A673 (cell line): ENCODE measurements around the gene RPH3AL.

Source experiments
- EZH2 ChIP-seq: fragments of 200-600 bp; sonication (generic); IDR thresholded peaks from 2 replicates; pipeline ENCODE4 v1.6.1; 2017; ENCODE audit warnings: borderline replicate concordance, low read depth, mild to moderate bottlenecking, mixed read lengths, antibody characterized with exemption, low read length; ENCODE audit not compliant: poor library complexity, severe bottlenecking
- TF ChIP-seq, protein P1 (sequence below): fragments of 300-800, 200-600 bp; sonication (generic); conservative IDR thresholded peaks from 2 replicates; pipeline ENCODE4 v1.5.1; 2017; ENCODE audit warnings: low read depth, mild to moderate bottlenecking, antibody characterized with exemption, low read length, moderate library complexity, mixed read lengths

DNA sequence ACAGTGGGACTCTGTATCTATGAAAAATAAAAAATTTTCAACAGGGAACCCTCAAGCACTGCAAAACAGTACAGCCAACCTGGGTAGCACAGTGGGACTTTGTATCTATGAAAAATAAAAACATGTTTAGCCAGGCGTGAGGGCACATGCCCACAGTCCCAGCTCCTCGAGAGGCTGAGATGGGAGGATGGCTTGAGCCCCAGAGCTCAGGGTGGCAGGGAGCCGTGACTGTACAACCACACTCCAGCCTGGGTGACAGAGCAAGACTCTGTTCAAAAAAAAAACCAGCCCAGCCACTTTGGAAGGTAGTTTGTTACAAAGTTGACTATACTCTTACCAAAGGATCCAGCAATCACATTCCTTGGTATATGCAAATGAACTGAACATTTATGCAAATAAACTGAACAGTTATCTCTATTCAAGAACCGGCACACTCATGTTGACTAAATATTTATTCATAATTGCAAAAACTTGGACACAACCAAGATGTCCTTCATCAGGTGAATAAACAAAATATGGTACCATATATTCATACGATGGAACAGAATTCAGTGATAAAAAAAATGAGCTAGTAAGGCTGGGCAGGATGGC lies 5.2 kb downstream of the RPH3AL start:
- TF ChIP-seq, protein P1, sequence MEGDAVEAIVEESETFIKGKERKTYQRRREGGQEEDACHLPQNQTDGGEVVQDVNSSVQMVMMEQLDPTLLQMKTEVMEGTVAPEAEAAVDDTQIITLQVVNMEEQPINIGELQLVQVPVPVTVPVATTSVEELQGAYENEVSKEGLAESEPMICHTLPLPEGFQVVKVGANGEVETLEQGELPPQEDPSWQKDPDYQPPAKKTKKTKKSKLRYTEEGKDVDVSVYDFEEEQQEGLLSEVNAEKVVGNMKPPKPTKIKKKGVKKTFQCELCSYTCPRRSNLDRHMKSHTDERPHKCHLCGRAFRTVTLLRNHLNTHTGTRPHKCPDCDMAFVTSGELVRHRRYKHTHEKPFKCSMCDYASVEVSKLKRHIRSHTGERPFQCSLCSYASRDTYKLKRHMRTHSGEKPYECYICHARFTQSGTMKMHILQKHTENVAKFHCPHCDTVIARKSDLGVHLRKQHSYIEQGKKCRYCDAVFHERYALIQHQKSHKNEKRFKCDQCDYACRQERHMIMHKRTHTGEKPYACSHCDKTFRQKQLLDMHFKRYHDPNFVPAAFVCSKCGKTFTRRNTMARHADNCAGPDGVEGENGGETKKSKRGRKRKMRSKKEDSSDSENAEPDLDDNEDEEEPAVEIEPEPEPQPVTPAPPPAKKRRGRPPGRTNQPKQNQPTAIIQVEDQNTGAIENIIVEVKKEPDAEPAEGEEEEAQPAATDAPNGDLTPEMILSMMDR: no peak
- no peak for TF ChIP-seq EZH2
